HL-60/S4 treated with retinoic acid at 250 ng/mL for 4 days and 3 days (cell line): ENCODE data around the gene LAMC3.

Source experiments
- in situ Hi-C: fragments of 300-500 bp; cut with MboI; formaldehyde crosslinking; loops from 2 replicates; pipeline ENCODE4 v1.7.0; 2022; ENCODE audit warnings: low sequenced_read_pairs

Gene LAMC3

DNA sequence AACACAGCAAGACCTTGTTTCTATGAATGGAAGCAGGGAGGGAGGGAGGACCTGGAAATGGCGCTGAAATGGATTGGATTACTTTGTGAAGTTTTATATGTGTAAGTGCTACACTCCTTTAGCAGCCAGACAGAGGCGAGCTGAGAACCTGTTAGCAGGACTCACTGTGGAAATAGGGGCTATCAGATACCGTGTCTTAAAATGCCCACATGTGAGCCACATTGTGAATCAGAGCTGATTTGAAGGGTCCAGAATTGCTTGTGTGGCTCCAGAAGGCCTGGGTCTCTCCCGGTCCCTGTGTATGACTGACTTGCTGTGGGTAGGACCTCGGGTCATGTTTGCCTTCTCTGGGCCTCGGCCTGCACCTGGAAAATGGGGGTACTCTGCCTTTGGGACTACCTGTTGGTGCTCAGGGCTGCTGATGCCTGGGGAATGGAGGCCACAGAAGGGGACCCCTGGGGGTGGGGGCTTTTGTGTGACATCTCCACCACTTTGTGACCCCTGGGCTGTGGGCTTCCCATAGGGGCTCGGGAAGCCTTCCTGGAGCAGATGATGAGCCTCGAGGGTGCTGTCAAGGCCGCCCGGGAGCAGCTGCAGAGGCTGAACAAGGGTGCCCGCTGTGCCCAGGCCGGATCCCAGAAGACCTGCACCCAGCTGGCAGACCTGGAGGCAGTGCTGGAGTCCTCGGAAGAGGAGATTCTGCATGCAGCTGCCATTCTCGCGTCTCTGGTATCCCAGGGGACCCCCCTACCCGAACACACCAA, 63.3 kb downstream of the LAMC3 start:
- in situ Hi-C loops, result no loop called here

DNA sequence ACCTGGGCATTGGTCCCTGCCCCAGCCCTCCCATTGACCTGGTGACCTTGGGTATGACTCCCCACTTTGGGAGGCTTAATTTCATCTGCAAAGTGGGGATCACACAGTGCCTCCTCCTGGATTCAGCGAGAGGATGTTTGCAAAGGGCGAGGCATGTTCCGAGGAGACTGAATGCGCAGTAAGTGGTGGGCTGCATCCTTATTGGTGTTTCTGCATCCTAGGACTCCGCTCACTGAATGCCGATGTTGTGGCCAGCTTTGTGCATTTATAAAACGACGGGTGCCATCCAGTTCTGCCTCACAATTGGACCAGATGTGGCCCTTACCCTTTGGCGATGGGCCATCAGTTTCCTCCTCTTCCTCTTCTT, 63.9 kb downstream of the LAMC3 start:
- in situ Hi-C loops, result no loop called here

DNA sequence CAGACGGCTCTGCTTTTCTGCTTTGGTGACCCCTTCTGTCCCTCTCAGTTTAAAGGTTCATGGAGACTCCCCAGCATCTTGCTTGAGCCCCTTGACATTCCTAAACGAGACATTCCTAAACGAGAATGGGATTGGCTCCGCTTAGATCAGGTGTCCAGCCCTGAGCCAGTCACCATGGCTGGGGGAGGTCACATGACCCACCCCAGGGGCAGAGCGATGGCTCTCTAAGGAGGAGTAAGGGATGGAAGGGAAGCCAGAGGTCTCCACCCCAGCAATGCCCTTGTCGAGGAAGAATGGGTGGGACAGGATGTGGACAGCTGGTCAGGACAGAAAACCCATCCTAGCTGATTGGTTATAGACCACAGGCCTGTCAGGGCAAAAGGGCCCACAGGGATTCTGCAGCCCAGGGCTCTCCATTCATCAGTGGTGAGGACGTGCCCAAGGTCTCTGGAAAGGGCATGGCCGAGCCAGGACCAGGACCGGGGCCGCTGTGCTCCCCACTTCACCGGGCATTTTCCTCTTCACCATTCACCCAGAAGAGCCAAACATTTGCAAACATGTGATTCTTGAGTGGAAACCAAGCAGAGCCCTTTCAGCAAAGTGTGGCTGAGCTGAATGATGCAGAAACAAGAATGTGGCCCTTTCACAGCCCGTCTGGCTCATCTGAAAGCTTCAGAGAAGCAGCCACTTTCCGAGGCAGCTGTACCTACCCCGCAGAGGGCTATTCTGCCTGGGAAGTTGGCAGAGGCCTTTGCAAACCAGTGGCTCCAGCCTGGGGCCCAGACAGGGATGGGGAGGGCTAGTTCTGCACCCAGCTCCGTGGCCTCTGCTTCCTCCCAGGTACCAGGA, 67.6 kb downstream of the LAMC3 start:
- in situ Hi-C loops, result no loop called here

DNA sequence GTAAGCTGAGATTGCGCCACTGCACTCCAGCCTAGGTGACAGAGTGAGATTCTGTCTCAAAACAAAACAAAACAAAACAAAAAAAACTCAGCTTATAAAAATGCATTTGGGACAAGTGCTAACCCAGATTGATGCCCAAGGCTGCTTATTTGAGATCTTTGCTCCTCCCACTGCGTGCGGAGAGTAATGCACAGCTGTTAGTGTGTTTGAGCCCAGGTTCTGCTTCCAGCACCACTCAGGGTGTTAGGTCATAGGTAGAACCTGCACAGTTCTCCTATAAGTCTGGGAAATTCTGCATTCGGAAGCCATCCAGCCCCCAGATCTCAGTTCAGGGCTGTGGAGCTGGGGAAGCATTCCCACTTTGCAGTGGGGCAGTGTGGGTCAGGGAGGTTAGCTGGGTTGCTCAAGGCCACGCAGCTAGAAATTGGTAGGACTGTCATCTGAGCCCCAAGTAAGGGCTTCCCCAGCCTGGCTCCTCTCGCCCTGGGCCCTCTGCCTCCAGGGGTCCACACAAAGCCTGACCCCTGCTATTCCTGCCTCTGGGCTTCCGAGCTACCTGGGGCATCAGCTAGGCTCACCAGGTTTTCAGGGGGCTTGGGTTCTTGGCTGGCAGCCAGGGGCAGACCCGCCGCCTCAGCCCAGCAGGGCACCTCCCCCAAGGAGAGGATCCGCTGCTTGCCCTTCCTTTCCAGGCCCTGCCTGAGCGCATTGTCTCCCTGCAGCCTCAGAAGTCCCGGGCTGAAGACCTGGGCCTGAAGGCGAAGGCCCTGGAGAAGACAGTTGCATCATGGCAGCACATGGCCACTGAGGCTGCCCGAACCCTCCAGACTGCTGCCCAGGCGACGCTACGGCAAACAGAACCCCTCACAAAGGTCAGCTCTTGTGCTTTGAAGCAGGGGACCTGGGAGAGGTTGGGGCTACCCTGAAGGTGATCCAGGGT, 69.7 kb downstream of the LAMC3 start:
- in situ Hi-C loops, result no loop called here

DNA sequence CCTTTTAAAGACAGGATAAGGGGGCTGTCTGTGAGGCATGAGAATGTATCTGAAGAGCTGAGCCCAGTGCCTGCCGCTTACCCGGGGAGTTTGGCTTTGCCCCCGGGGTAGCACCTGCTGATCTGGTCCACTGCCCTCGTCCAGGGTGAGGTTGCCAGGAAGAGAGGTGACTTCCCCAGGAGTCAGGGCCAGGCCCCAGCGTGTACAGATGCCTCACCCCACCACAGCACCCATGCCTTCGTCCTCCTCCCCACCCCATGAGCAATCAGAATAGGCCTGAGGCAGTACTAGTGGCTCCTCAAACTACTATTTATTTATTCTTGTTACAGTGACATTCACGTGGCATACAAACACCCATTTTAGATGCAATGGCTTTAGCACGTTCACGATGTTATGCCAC, 71.6 kb downstream of the LAMC3 start:
- in situ Hi-C loops, result no loop called here

DNA sequence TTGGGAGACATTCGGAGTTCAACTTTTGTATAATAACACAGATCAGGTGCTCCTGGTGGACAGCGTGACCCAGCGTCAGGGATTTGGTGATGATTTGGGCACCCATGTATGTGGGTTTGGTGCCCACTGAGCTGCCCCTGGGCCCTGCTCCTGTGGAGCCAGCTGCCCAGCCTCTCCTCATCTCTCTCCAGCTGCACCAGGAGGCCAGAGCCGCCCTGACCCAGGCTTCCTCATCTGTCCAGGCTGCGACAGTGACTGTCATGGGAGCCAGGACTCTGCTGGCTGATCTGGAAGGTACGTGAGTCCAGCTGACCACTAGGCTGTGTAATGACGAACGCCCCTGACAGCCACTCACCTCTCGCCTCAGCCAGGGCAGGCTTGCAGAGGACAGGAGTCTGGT, 72.9 kb downstream of the LAMC3 start:
- in situ Hi-C loops, result no loop called here

DNA sequence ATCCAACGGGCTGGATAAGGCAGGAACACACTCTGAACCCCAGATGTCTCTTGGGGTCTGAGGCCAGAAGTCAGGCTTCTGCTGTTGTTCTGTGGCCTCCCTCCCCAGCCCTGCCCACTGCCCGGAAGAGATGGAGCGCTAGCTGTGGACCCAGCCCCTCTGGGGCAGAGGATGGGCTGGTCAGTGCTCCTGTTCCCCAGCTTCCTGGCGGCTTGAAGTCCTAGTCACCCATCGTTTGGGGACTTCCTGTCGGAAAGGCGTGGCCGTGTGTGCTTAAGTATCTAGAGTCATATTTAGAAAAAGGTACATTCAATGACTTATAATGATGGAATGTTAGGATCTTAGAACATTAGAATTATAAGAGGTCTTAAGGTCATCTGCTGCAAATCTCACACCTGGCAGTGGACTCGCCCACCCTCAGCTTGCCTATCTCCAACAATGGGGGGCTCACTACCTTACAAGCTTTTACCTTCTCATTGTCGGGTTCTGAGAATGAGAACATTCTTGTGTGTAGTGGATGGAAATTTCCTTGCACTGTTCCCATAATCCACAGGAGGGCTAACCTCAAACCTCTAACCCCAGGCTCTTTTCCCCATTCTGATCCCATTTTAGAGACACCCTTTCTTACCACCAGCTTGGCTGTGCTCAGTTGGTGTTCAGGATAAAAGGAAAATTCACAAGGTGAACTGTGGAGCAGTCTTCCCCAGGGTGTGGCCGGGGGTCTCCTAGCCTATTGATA, 74.0 kb downstream of the LAMC3 start:
- in situ Hi-C loops, result no loop called here

DNA sequence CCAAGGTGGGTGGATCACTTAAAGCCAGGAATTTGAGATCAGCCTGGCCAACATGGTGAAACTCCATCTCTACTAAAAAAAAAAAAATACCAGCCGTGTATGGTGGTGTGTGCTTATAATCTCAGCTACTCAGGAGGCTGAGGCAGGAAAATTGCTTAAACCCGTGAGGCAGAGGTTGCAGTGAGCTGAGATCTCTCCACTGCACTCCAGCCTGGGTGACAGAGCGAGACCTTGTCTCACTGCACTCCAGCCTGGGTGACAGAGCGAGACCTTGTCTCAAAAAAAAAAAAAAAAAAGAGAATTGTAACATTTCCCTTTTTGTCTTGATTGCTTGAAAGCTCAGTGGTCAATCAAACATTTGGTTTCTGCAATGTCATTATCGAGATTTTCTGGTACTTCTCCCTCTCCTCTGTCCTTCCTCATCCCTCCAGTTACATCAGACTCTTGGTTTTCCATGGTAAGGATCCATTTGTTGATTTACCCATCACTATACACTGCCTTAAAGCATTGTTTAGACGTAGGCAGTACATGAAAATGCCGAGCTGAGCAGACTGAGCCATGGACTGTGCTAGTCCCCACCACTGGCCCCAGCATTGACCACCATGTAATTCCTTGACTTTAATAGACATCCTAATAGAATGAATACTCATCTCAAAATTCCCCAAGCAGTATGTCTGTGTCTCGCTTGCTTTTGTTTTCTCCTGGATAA, 75.8 kb downstream of the LAMC3 start:
- in situ Hi-C loops, result no loop called here

DNA sequence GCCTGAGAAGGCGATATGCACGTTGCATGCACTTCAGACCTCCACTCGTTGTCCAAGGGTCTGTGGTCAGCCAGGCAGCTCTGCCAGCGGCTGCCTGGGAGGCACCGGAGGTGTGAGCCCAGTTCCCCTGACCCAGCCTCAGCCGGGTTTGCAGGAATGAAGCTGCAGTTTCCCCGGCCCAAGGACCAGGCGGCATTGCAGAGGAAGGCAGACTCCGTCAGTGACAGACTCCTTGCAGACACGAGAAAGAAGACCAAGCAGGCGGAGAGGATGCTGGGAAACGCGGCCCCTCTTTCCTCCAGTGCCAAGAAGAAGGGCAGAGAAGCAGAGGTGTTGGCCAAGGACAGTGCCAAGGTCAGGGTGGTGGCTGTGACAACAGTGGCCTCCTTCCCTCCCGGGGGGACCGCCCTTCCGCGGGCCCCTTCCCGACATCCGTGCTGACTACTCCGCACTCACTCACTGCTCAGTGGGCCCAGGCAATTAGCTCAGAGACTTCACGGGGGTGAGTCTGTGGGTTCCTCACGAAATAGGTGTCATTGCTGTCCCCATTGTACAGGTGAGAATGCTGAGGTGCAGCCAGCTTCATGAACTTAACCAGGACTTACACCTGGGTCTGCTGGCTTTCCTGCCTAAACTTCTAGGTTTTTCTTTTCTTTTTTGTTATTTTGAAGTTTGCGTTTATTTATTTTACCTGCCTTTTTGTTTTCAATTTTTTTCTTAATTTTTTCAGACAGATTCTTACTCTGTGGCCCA, 76.6 kb downstream of the LAMC3 start:
- in situ Hi-C loops, result no loop called here

DNA sequence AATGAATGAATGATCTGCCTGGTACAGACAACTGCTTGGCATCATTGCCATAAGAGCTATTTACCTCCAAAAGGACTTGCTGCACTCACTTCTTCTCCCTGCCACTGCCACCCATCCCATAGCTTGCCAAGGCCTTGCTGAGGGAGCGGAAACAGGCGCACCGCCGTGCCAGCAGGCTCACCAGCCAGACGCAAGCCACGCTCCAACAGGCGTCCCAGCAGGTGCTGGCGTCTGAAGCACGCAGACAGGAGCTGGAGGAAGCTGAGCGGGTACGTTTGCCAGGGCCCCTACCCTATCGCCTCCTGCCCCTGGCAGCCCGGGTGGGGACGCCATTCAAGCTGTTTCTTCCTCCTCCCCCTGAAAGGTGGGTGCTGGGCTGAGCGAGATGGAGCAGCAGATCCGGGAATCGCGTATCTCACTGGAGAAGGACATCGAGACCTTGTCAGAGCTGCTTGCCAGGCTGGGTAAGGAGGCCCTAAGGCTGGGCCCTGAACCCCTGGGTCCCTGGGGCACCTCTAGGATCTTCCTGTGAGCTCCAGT, 78.5 kb downstream of the LAMC3 start:
- in situ Hi-C loops, result no loop called here

DNA sequence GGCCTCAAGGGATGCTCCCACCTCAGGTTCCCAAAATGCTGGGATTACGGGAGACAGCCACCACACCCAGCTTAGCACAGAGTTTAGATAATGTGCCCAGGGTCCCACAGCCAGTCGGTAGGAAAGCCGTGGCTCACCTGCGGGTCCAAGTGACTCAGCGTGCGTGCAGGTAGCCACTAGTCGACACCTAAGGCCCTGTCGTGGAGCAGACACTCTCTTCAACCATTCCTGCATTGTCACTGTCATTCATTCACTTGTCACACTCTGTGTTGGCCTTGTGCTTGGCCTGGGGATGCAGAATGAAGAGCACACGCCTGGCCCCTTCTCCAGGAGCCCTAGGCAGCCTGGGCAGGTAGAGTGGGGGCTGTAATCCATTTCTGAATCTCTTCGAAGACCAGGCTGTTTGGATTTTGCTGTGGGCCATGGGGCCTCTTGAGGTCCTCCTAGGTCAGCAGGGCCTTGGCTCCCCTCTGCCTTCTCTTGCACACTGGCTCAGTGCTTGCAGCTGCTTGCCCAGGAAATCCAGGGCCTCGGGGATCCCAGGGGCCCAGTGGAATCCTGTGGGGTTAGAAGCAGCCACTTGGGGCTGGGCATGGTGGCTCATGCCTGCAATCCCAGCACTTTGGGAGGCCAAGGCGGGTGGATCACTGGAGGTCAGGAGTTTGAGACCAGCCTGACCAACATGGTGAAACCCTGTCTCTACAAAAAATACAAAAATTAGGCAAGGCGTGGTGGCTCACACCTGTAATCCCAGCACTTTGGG, 81.2 kb downstream of the LAMC3 start:
- in situ Hi-C loops, result no loop called here

DNA sequence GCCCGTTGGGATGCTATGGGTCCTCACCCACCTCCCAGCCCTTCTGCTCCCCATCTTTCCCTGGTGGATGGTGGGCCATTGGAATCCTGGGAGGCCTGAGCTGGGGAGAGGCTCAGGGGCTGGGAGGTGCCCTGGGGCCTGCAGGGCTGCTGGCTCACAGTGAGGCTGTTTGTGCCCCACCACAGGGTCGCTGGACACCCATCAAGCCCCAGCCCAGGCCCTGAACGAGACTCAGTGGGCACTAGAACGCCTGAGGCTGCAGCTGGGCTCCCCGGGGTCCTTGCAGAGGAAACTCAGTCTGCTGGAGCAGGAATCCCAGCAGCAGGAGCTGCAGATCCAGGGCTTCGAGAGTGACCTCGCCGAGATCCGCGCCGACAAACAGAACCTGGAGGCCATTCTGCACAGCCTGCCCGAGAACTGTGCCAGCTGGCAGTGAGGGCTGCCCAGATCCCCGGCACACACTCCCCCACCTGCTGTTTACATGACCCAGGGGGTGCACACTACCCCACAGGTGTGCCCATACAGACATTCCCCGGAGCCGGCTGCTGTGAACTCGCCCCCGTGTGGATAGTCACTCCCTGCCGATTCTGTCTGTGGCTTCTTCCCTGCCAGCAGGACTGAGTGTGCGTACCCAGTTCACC, 82.5 kb downstream of the LAMC3 start:
- in situ Hi-C loops, result no loop called here

DNA sequence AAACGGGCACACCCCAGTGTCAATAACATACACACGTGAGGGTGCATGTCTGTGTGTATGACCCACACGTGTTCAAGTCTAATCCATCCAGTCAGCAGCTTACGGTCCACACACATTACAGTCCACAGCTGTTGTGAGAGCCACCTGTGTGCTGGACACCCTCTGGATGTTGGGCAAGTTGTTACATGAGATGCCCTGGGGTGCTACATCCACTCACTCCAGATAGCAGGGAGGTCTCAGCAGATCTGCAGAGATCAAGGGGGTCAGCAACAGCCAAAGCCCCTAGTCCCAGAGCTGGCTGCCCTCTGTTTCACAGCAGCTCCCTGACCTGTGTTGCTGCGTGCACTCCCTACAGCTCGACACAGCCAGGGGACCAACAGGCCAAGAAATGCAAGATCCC, 83.1 kb downstream of the LAMC3 start:
- in situ Hi-C loops, result no loop called here

DNA sequence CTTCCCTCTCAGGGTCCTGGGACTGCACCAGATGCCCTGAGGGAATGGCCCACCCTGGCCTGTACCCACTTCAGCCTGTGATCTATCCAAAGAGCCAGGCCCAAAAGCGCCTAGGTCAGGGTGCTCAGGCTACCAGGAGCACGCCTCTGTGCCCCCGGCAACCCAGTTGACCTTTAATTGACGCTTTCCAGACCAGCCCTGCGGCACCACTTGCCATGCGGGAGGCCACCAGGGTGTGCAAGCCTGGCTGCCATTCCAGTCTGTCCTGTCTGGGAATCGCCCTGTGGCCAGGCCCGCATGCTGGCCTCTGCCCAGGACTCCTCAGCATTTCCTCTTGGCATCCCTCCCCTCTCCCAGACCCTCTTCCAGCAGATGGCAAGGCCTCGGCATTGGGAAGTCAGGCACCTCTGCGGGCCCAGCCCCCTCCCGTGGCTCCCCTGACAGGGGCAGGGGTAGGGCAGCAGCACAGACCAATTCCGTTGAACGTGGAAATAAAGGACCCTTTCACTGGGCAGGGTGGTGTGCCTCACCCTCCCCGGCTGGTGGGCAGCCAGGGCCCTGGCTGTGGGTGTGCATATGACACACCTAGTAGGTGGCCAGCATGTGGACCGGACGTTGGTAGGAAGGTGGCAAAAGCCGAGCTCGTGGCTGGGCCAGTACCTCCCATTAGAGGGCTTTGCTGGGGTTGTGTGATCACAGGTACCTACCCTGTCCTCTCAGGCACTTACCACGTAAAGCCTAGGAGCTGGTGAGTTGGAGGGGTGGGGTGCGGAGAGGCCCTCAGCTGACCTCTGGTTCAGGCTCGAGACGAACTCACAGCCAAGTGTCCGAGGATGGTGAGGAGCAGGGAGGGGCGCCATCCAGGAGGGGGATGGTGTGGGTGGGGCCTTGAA, 83.8 kb downstream of the LAMC3 start:
- in situ Hi-C loops, result no loop called here

DNA sequence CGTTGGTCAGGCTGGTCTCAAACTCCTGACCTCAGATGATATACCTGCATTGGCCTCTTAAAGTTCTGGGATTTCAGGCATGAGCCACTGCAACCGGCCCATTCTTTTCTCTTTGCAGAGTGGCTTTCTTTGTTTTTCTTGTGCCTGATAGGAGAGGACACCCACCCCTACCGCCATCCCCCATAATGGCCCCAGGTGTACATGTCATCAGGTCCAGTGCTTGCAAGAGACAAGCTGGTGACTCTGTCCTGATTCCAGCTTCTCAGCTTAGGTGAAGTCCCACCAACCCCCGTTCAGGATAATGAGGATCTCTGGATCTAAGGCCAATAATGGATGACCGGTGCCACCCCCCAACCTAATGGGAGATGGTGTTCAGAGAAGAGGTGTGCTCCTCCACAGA, 85.0 kb downstream of the LAMC3 start:
- in situ Hi-C loops, result no loop called here

DNA sequence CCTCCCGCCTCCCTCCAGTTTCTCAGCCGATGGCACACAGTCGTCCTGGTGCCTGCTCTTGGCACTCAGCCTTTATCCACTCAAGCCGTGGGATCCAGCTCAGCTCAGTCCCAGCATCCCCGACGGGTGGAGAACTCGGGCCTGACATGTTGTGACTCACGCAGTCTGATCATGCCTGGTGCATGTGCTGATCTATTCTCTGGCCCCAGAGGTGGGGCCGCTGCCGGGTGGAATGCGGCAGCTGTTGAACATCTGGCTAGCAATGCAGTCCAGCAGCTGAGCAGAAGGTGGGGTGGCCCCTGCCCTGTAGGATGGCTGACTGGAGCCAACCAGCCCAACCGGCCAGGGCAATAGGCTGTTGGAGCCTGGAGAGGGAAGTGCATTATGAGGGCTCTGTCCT, 85.6 kb downstream of the LAMC3 start:
- in situ Hi-C loops, result no loop called here
